GM20431 (cell line): ENCODE measurements around the gene GLIPR2.

Experiments
- in situ Hi-C: fragments of 300-500 bp; cut with MseI, MboI; formaldehyde crosslinking; loops from one replicate; pipeline ENCODE4 v1.15.0; 2020; ENCODE audit warnings: low sequenced_read_pairs; ENCODE audit not compliant: unreplicated experiment

Gene GLIPR2

GRCh38 chr9:36189976-36190375 lies 53.4 kb downstream of the GLIPR2 start:
- in situ Hi-C loops: no loop called here

GRCh38 chr9:36190388-36191289 lies 54.1 kb downstream of the GLIPR2 start, which contains the start of gene CLTA:
TSS of gene CLTA (plus strand) at chr9:36190921. CDS start at chr9:36191057, 136 bp downstream.
- in situ Hi-C loops: no loop called here

- in situ Hi-C loops: no loop called here
Measured at GRCh38 chr9:36191290-36191645, 54.7 kb downstream of the GLIPR2 start.

GRCh38 chr9:36191686-36192085 lies 55.2 kb downstream of the GLIPR2 start:
- in situ Hi-C loops: no loop called here

GRCh38 chr9:36192196-36192595 lies 55.7 kb downstream of the GLIPR2 start:
- in situ Hi-C loops: no loop called here

- in situ Hi-C loops: no loop called here
Measured at GRCh38 chr9:36193023-36193422, 56.5 kb downstream of the GLIPR2 start.

- in situ Hi-C loops: no loop called here
Measured at GRCh38 chr9:36194326-36195000, 57.9 kb downstream of the GLIPR2 start.

- in situ Hi-C loops: no loop called here
Measured at GRCh38 chr9:36204906-36205547, 68.5 kb downstream of the GLIPR2 start.

GRCh38 chr9:36207016-36207415 lies 70.5 kb downstream of the GLIPR2 start:
- in situ Hi-C loops: no loop called here

GRCh38 chr9:36207546-36208012 lies 71.0 kb downstream of the GLIPR2 start:
- in situ Hi-C loops: no loop called here

- in situ Hi-C loops: no loop called here
Measured at GRCh38 chr9:36208521-36209253, 72.2 kb downstream of the GLIPR2 start.

GRCh38 chr9:36210722-36211121 lies 74.2 kb downstream of the GLIPR2 start:
- in situ Hi-C loops: no loop called here

GRCh38 chr9:36211510-36211909 lies 75.0 kb downstream of the GLIPR2 start:
- in situ Hi-C loops: no loop called here

- in situ Hi-C loops: no loop called here
Measured at GRCh38 chr9:36213387-36213786, 76.9 kb downstream of the GLIPR2 start.
